SW 1271 (cell line): ENCODE data around the gene SURF1.

Experiments used
- DNase-seq, 2 experiments: peaks; one replicate each; lab custom pipeline; 2025; lab: John Stamatoyannopoulos, UW

The SURF1 gene

GRCh38 chr9:133362359-133363044, 6.2 kb upstream of the SURF1 start:
- no peak for DNase-seq

- no peak for DNase-seq
Observed at GRCh38 chr9:133361507-133362092, 5.3 kb upstream of the SURF1 start.

DNA sequence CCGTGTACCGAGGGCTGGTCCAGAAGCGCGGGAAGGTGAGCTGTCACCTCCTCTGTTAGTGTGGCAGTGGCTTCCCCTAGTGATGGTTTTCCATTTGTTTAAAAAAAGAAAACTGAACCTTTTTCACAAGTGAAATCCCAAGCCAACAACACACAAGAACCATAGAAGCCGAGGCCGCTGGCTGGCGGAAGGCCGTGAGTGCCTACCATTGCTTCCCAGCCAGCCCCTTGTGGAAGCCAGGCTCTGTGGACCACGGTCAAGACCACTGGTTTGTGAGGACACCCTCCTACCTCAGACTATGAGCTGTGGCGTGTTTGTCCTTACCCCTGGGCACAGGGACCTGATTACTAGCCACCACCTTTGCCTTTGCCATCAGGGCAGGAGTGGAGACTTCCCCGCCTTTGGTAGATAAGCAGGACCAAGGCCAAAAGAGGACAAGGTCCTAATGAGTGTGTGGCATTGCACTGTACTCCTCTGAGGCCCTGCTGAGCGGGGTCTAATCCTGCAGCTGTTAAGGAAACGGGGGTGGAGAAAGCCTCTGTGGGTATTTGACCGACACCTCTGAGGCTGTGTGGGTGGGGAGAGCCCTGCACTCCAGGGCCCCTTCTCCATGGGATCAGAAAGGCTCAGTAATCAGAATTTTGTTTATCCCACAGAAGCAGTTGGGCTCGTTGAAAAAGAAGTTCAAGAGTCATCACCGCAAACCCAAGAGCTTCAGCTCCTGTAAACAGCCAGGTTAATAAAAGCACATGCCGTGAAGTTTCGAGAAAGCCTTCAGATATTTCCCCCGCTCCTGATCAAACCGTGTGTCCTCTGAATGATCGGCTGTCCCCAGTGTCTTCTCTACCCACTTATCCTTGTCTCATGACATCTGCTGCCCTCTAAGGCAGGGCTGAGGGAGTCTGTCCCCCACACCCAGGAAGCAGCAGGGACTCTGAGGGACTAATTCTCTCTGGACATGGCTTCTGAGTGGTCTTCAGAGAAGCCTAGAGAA, 4.4 kb upstream of the SURF1 start:
- DNase-seq = no peak

- DNase-seq = no peak
Observed at GRCh38 chr9:133359399-133360175, 3.3 kb upstream of the SURF1 start.

- DNase-seq = no peak
Observed at GRCh38 chr9:133357656-133358055, 1.4 kb upstream of the SURF1 start.

- no peak for DNase-seq
Observed at GRCh38 chr9:133355881-133356357, 368 bp downstream of the SURF1 start.

DNA sequence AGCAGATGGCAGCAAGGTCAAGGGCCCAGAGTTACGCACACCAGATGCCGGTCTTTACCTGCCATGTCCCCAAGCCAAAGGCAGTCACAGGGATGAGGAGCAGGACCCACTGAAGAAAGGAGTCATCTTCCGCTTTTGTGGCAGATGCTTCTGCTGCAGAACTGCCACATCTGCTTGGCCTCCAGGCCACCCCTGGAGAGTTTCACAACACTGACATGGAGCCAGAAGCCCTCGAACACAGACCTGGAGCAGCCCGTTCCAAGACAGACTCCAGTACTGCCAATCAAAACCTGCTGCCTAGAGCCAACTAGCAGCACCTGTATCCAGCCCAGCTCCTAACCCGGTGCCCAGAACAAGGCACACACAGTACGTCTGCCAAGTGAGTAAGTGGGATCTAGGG, 1.5 kb downstream of the SURF1 start:
- no peak for DNase-seq

GRCh38 chr9:133353548-133353947, 2.7 kb downstream of the SURF1 start:
- no peak for DNase-seq

GRCh38 chr9:133352635-133353340, 3.5 kb downstream of the SURF1 start:
- no peak for DNase-seq

GRCh38 chr9:133351908-133352634, 4.2 kb downstream of the SURF1 start:
- peak in 1 of 2 experiments; percentile 23 for DNase-seq

DNA sequence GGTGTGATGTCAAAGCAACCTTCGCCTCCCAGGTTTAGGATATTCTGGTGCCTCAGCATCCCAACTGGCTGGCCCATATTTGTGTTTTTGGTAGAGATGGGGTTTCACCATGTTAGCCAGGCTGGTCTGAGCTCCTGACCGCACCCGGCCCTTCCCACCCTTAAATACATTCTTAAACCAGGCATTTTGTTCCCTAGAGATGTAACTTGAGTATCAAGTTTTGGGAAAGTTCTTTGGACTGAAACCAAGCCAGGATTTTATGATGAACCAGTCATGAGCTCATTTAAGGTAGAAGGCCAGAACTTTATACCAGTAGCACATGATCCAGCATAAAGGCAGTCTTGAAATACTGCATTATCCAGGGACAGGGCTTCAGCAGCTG, 4.8 kb downstream of the SURF1 start:
- DNase-seq = no peak

DNA sequence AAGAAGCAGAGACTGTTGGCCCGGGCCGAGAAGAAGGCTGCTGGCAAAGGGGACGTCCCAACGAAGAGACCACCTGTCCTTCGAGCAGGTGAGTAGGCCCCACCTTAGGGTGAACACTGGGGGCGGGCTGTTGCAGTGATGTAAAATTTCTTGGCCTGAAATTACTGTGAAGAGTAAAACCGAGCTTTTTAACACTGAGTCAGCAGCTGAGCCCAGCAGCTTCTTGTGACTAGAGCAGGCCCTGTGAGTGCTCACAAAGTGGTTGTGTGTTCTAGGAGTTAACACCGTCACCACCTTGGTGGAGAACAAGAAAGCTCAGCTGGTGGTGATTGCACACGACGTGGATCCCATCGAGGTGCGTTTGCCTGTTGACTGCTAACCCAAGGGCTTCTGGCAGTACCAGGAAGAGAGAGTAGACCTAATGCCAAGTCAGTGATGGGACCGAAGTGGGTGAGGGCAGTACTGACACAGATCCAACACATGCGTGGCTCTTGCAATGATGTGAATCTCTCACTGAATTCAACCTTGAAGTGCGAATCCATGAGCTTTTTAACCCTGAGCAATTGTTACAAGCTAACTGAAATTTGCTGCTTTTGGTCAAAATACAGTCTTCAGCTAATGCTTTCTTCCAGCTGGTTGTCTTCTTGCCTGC, 6.2 kb downstream of the SURF1 start:
- DNase-seq = no peak

GRCh38 chr9:133348718-133349573, 7.3 kb downstream of the SURF1 start:
- no peak for DNase-seq

DNA sequence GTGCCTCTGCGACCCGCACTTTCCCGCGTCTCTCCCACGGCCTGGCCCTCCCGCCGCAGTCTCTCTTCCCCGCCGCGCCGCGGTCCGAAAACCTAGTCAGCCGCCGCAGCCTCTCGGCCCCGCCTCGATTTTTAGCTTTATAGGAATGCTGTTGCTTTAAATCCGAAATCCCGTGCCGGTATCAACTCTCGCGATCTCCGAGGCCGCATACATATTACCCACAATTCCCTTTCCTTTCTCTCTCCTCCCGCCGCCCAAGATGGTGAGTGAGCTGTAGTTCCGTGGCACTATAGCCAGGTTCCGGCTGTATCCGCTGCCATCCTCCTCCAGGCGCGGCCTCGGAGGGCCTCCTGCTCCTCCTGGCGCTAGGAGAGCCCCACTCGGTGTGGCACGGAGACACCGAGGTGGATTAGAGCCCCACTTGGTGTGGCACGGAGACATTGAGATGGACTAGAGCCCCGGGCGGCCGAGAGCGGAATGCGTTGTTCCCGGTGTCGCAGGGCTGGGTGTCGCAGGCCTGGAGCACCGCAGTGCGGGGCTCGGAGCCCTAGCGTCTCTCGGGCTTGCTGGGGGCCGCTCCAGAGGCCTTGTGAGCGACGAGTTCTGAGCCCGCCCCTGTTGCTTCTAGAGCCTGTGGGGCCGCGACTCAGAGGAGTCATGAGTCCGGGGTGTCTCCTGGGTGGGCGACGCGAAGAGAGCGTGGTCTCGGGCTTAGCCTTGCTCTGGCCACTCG, 8.1 kb downstream of the SURF1 start, which contains the start of the genes MED22 and RPL7A:
TSS of gene MED22 (minus strand) at position 147 of the 733 bp plus-strand sequence. CDS start 1,469 bp downstream, outside the sequence.
TSS of gene RPL7A (plus strand) at position 234 of the 733 bp plus-strand sequence. CDS start at position 260, 26 bp downstream.
- DNase-seq = peak; percentile 83 to 96

DNA sequence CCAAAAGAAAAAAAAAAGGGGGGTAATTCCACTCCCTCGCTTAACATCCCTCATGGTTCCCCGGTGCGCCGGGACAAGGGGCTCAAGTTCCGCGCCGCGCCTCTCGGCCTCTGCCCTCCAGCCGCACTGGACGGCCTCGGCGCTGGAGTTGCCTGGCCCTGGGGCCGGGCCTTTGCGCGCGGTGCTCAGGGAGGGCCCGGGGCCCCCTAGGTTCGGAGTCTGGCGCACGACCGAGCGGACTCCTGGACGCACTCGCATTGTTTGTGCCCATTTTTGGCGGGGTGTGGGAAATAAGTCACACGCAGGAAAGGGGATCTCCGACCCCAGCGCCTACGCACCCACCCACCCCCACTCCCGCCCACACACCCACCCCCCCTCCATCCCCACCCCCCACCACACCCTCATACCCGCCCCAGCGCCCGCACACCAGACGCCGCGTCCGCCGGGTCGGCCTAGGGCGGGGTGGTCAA, 8.7 kb downstream of the SURF1 start:
- DNase-seq = peak in 1 of 2 experiments; percentile 45

DNA sequence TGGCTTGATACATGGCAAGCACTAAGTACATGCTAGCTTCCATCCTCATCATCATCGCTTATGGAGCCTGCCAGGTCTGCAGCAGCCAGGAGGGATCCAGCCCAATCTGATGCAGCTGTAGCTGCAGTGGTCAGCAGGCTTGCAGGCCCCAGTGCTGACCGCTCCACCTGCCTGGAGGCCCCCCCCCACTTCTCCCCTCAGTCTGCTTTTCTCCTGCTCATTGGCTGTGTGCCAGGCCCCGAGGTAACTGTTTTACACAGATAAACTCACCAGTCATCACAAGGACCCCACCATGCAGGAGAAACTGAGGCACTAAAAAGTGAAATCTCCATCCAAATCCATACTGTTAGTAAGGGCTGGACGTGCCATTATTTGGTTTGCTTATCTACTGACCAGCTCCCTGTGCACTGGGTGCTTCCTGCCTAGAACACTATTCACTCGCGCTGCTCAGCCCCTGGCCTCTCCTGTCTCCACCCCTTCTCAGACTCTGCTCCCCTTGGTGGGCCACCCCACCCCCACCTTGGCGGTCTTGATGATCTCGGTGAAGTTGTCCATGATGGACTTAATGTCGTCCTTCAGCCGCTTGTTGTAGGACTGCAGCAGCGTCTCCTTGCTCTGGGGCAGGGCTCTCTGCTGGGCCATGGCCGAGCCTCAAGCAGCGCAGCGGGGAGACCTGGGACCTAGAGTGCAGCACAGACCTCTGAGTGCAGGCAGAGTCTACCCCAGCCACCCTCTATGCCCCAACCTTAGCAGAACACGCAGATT, 10.1 kb downstream of the SURF1 start:
- no peak for DNase-seq

- DNase-seq = no peak
Observed at GRCh38 chr9:133345596-133345995, 10.7 kb downstream of the SURF1 start.
